Activated T-cell treated with anti-CD3 and anti-CD28 coated beads, Interleukin-2, amount 50 U/mL, for 72 hours (primary cell): ENCODE measurements around the gene CCDC154. TPM values are rescaled to one million over a fixed set of nuclear protein-coding genes. Genes with fewer than 3 reads are reported as not detected.
"Not testable (repeated sequence)": the region's sequence is repeated elsewhere in the genome, so short reads cannot be mapped to it uniquely, and the experiment has no call there.

Source experiments
- ATAC-seq, 2 donors: fragments of 150-1000 bp; cut with Tn5 transposase; replicated peaks in 1 of 2; 2 replicates each; pipeline ENCODE4 v1.10.0; 2021; ENCODE audit warnings: moderate library complexity in 2 of 2, mild to moderate bottlenecking in 1 of 2
- DNase-seq, 2 donors: peaks; one replicate each; pipeline ENCODE4 v3.0.0; 2021 to 2022; ENCODE audit warnings: mixed read lengths in 1 of 2
- H3K27ac Mint-ChIP-seq: one replicate; pipeline ENCODE4 v1.8.0; 2022; ENCODE audit warnings: mild to moderate bottlenecking, moderate library complexity, mixed read lengths
- H3K27me3 Mint-ChIP-seq: one replicate; pipeline ENCODE4 v1.8.0; 2022; ENCODE audit warnings: low read depth, mixed read lengths
- H3K36me3 Mint-ChIP-seq, 2 donors: one replicate each; pipeline ENCODE4 v1.8.0; 2022; ENCODE audit warnings: mixed read lengths in 2 of 2, mild to moderate bottlenecking in 1 of 2; ENCODE audit not compliant: insufficient read depth in 2 of 2
- H3K4me1 Mint-ChIP-seq: one replicate; pipeline ENCODE4 v1.8.0; 2022; ENCODE audit warnings: low read depth, mixed read lengths
- H3K4me3 Mint-ChIP-seq, 2 donors: one replicate each; pipeline ENCODE4 v1.8.0; 2022; ENCODE audit warnings: mild to moderate bottlenecking in 2 of 2, mixed read lengths in 2 of 2, moderate library complexity in 2 of 2
- H3K9me3 Mint-ChIP-seq, 2 donors: one replicate each; pipeline ENCODE4 v1.8.0; 2022; ENCODE audit warnings: mixed read lengths in 2 of 2
- total RNA-seq, 2 donors: library from RNA; stranded (reverse); gene quantifications; one replicate each; pipeline ENCODE4 v1.2.3, GENCODE V29; 2022

Gene CCDC154
- total RNA-seq, 2 donors from 2014 or later = 2.7 to 3.4 TPM

GRCh38 chr16:1469141-1469540 is 24.8 kb upstream of the CCDC154 start:
- H3K27ac Mint-ChIP-seq, H3K4me3 Mint-ChIP-seq, H3K36me3 Mint-ChIP-seq, ATAC-seq, H3K9me3 Mint-ChIP-seq, DNase-seq, H3K27me3 Mint-ChIP-seq: not testable (repeated sequence)
- H3K4me1 Mint-ChIP-seq = peaks cover 44% of the 10 kb centered on the region

GRCh38 chr16:1468426-1468810 is 24.1 kb upstream of the CCDC154 start:
- Mint-ChIP-seq H3K36me3 (no peaks in the 10 kb centered on the region), H3K27ac (no peak overlapping the region), H3K4me3 (no peak overlapping the region), H3K9me3 (no peaks in the 10 kb centered on the region), H3K27me3 (no peaks in the 10 kb centered on the region), H3K4me1 (peaks cover 39% of the 10 kb centered on the region)
- DNase-seq (no peak), ATAC-seq (no peak)

GRCh38 chr16:1466968-1467521 is 22.7 kb upstream of the CCDC154 start:
- H3K27ac Mint-ChIP-seq = no peak overlapping the region
- no peak for ATAC-seq
- no peaks in the 10 kb centered on the region for H3K27me3 Mint-ChIP-seq
- peaks cover 26% of the 10 kb centered on the region for H3K4me1 Mint-ChIP-seq
- H3K36me3 Mint-ChIP-seq = no peaks in the 10 kb centered on the region
- DNase-seq = no peak
- H3K4me3 Mint-ChIP-seq = no peak overlapping the region
- H3K9me3 Mint-ChIP-seq = no peaks in the 10 kb centered on the region

- H3K27ac Mint-ChIP-seq = no peak overlapping the region
- no peak overlapping the region for H3K4me3 Mint-ChIP-seq
- H3K27me3 Mint-ChIP-seq = no peaks in the 10 kb centered on the region
- no peaks in the 10 kb centered on the region for H3K36me3 Mint-ChIP-seq
- no peak for DNase-seq
- peaks cover 19% of the 10 kb centered on the region for H3K4me1 Mint-ChIP-seq
- no peak for ATAC-seq
- H3K9me3 Mint-ChIP-seq = no peaks in the 10 kb centered on the region
These were observed 21.7 kb upstream of the CCDC154 start for GRCh38 chr16:1466054-1466453.

GRCh38 chr16:1465567-1465915 is 21.2 kb upstream of the CCDC154 start:
- ATAC-seq (no peak), DNase-seq (no peak)
- Mint-ChIP-seq H3K4me3 (no peak overlapping the region), H3K4me1 (peaks cover 14% of the 10 kb centered on the region), H3K9me3 (no peaks in the 10 kb centered on the region), H3K27me3 (no peaks in the 10 kb centered on the region), H3K36me3 (no peaks in the 10 kb centered on the region), H3K27ac (no peak overlapping the region)

- no peak overlapping the region for H3K27ac Mint-ChIP-seq
- H3K36me3 Mint-ChIP-seq = no peaks in the 10 kb centered on the region
- H3K4me3 Mint-ChIP-seq = no peak overlapping the region
- ATAC-seq (no peak), DNase-seq (no peak)
- peaks cover 8% of the 10 kb centered on the region for H3K4me1 Mint-ChIP-seq
- H3K27me3 Mint-ChIP-seq = no peaks in the 10 kb centered on the region
- H3K9me3 Mint-ChIP-seq = no peaks in the 10 kb centered on the region
These were observed 20.7 kb upstream of the CCDC154 start for GRCh38 chr16:1464894-1465566.

GRCh38 chr16:1464196-1464893 is 20.0 kb upstream of the CCDC154 start:
- ATAC-seq = no peak
- Mint-ChIP-seq H3K36me3 (no peaks in the 10 kb centered on the region), H3K9me3 (no peaks in the 10 kb centered on the region), H3K27ac (no peak overlapping the region), H3K4me1 (peaks cover 2% of the 10 kb centered on the region), H3K27me3 (no peaks in the 10 kb centered on the region), H3K4me3 (no peak overlapping the region)
- no peak for DNase-seq

- Mint-ChIP-seq H3K36me3 (no peaks in the 10 kb centered on the region), H3K27ac (no peak overlapping the region), H3K4me1 (peaks cover 7% of the 10 kb centered on the region), H3K27me3 (no peaks in the 10 kb centered on the region), H3K4me3 (no peak overlapping the region), H3K9me3 (no peaks in the 10 kb centered on the region)
- DNase-seq (no peak), ATAC-seq (no peak)
These were observed 16.8 kb upstream of the CCDC154 start for GRCh38 chr16:1461146-1461545.

GRCh38 chr16:1460602-1461138 is 16.3 kb upstream of the CCDC154 start:
- H3K27ac Mint-ChIP-seq = no peak overlapping the region
- no peaks in the 10 kb centered on the region for H3K9me3 Mint-ChIP-seq
- ATAC-seq (no peak), DNase-seq (no peak)
- peaks cover 7% of the 10 kb centered on the region for H3K4me1 Mint-ChIP-seq
- H3K27me3 Mint-ChIP-seq = no peaks in the 10 kb centered on the region
- no peak overlapping the region for H3K4me3 Mint-ChIP-seq
- no peaks in the 10 kb centered on the region for H3K36me3 Mint-ChIP-seq

GRCh38 chr16:1459967-1460366 is 15.6 kb upstream of the CCDC154 start:
- H3K9me3 Mint-ChIP-seq = no peaks in the 10 kb centered on the region
- no peak overlapping the region for H3K4me3 Mint-ChIP-seq
- H3K27ac Mint-ChIP-seq = no peak overlapping the region
- ATAC-seq = no peak
- DNase-seq = no peak
- no peaks in the 10 kb centered on the region for H3K27me3 Mint-ChIP-seq
- H3K4me1 Mint-ChIP-seq = peaks cover 7% of the 10 kb centered on the region
- no peaks in the 10 kb centered on the region for H3K36me3 Mint-ChIP-seq

- H3K27ac Mint-ChIP-seq = no peak overlapping the region
- H3K36me3 Mint-ChIP-seq = no peaks in the 10 kb centered on the region
- no peak overlapping the region for H3K4me3 Mint-ChIP-seq
- H3K27me3 Mint-ChIP-seq = no peaks in the 10 kb centered on the region
- H3K9me3 Mint-ChIP-seq = no peaks in the 10 kb centered on the region
- ATAC-seq (peak in 1 of 2 donors; percentile 20), DNase-seq (no peak)
- peaks cover 7% of the 10 kb centered on the region for H3K4me1 Mint-ChIP-seq
These were observed 14.6 kb upstream of the CCDC154 start for GRCh38 chr16:1458977-1459341.

GRCh38 chr16:1458336-1458976 is 14.1 kb upstream of the CCDC154 start:
- DNase-seq (peak; percentile 36 to 64), ATAC-seq (peak; percentile 87 to 88)
- peaks cover 7% of the 10 kb centered on the region for H3K4me1 Mint-ChIP-seq
- H3K4me3 Mint-ChIP-seq = no peak overlapping the region
- no peaks in the 10 kb centered on the region for H3K9me3 Mint-ChIP-seq
- no peaks in the 10 kb centered on the region for H3K27me3 Mint-ChIP-seq
- no peaks in the 10 kb centered on the region for H3K36me3 Mint-ChIP-seq
- H3K27ac Mint-ChIP-seq = no peak overlapping the region

- ATAC-seq = no peak
These were observed 13.3 kb upstream of the CCDC154 start for GRCh38 chr16:1457489-1458245.

More at GRCh38 chr16:1457489-1458245, 13.3 kb upstream of the CCDC154 start:
- H3K27me3 Mint-ChIP-seq = no peaks in the 10 kb centered on the region
- peaks cover 7% of the 10 kb centered on the region for H3K4me1 Mint-ChIP-seq
- no peak for DNase-seq
- no peak overlapping the region for H3K4me3 Mint-ChIP-seq
- H3K36me3 Mint-ChIP-seq = no peaks in the 10 kb centered on the region
- no peak overlapping the region for H3K27ac Mint-ChIP-seq
- H3K9me3 Mint-ChIP-seq = no peaks in the 10 kb centered on the region
